Neuronal stem cell (in vitro differentiated cells): ENCODE data around the gene OR13C9.
"Not testable (repeated sequence)": the region's sequence is repeated elsewhere in the genome, so short reads cannot be mapped to it uniquely, and the experiment has no call there.

Experiments
- DNase-seq: peaks from one replicate; pipeline ENCODE4 v3.0.0-alpha.2; 2013; ENCODE audit warnings: low spot score
- H2AFZ ChIP-seq: one replicate; pipeline ENCODE4 v1.6.1; 2013; ENCODE audit warnings: mild to moderate bottlenecking, low read length, inconsistent platforms
- H2AK5ac ChIP-seq: 2 replicates; pipeline ENCODE4 v1.6.1; 2013; ENCODE audit warnings: low read depth, mild to moderate bottlenecking, inconsistent platforms, low read length, moderate library complexity, mixed read lengths
- H2BK120ac ChIP-seq: 2 replicates; pipeline ENCODE4 v1.6.1; 2013; ENCODE audit warnings: low read depth, mild to moderate bottlenecking, inconsistent platforms, low read length, moderate library complexity, mixed read lengths
- H2BK12ac ChIP-seq: one replicate; pipeline ENCODE4 v1.6.1; 2013; ENCODE audit warnings: low read length, inconsistent platforms
- H2BK15ac ChIP-seq: 2 replicates; pipeline ENCODE4 v1.6.1; 2013; ENCODE audit warnings: mild to moderate bottlenecking, low read length, inconsistent platforms, mixed read lengths
- H2BK5ac ChIP-seq: one replicate; pipeline ENCODE4 v1.6.1; 2013; ENCODE audit warnings: inconsistent platforms, mild to moderate bottlenecking, low read length, moderate library complexity
- H3K14ac ChIP-seq: one replicate; pipeline ENCODE4 v1.6.1; 2013; ENCODE audit warnings: low read length, inconsistent platforms
- H3K18ac ChIP-seq: 2 replicates; pipeline ENCODE4 v1.6.1; 2013; ENCODE audit warnings: low read length, inconsistent platforms
- H3K23ac ChIP-seq: 2 replicates; pipeline ENCODE4 v1.6.1; 2013; ENCODE audit warnings: low read depth, mild to moderate bottlenecking, mixed read lengths, low read length, inconsistent platforms; ENCODE audit not compliant: poor library complexity
- H3K27ac ChIP-seq: replicated peaks from 3 replicates; pipeline ENCODE4 v1.5.1; 2013; ENCODE audit warnings: low read length, inconsistent platforms
- H3K27me3 ChIP-seq, 3 experiments: 2 replicates each; pipeline ENCODE4 v1.6.1; 2013; ENCODE audit warnings: low read length in 3 of 3, mild to moderate bottlenecking in 2 of 3, inconsistent platforms in 1 of 3, low read depth in 1 of 3, mixed read lengths in 1 of 3, moderate library complexity in 1 of 3; ENCODE audit not compliant: control insufficient read depth in 3 of 3, insufficient read depth in 3 of 3
- H3K36me3 ChIP-seq, 2 donors: replicated peaks in 1 of 2; 2 replicates each; pipeline ENCODE4 v1.6.1; 2013; ENCODE audit warnings: low read length in 2 of 2; ENCODE audit not compliant: control insufficient read depth in 2 of 2, insufficient read depth in 2 of 2
- H3K4ac ChIP-seq: 2 replicates; pipeline ENCODE4 v1.6.1; 2013; ENCODE audit warnings: inconsistent platforms, mild to moderate bottlenecking, low read length, moderate library complexity
- H3K4me1 ChIP-seq, 2 donors: 1 replicate in 1 of 2; 2 replicates in 1 of 2; pipeline ENCODE4 v1.6.1; 2013; ENCODE audit warnings: low read length in 2 of 2, low read depth in 1 of 2; ENCODE audit not compliant: control insufficient read depth in 2 of 2, insufficient read depth in 1 of 2
- H3K4me2 ChIP-seq: one replicate; pipeline ENCODE4 v1.6.1; 2013; ENCODE audit warnings: mild to moderate bottlenecking, low read length, inconsistent platforms; ENCODE audit not compliant: insufficient read depth, poor library complexity, severe bottlenecking
- H3K4me3 ChIP-seq, 2 donors: 2 replicates each; pipeline ENCODE4 v1.5.1; 2013; ENCODE audit warnings: low read length in 2 of 2, mild to moderate bottlenecking in 2 of 2, inconsistent platforms in 1 of 2, moderate library complexity in 1 of 2
- H3K79me1 ChIP-seq: one replicate; pipeline ENCODE4 v1.6.1; 2013; ENCODE audit warnings: low read depth, mild to moderate bottlenecking, inconsistent platforms, low read length, moderate library complexity
- H3K9ac ChIP-seq: one replicate; pipeline ENCODE4 v1.6.1; 2013; ENCODE audit warnings: mild to moderate bottlenecking, low read depth, low read length, inconsistent platforms; ENCODE audit not compliant: poor library complexity
- H3K9me3 ChIP-seq, 2 donors: replicated peaks in 1 of 2; 2 replicates each; pipeline versions ENCODE3 to v1.6.1; 2013; ENCODE audit warnings: low read length in 2 of 2, mild to moderate bottlenecking in 2 of 2, inconsistent platforms in 1 of 2, low read depth in 1 of 2, mixed read lengths in 1 of 2, moderate library complexity in 1 of 2; ENCODE audit not compliant: control insufficient read depth in 2 of 2, insufficient read depth in 1 of 2
- H4K8ac ChIP-seq: one replicate; pipeline ENCODE4 v1.6.1; 2013; ENCODE audit warnings: low read depth, mild to moderate bottlenecking, inconsistent platforms, low read length, moderate library complexity
- H4K91ac ChIP-seq: one replicate; pipeline ENCODE4 v1.6.1; 2013; ENCODE audit warnings: low read length, low read depth, mild to moderate bottlenecking, inconsistent platforms; ENCODE audit not compliant: poor library complexity
- WGBS, 2 donors: extraction: QIAGEN DNeasy Blood & Tissue Kit; methylation state at CpG; one replicate each; pipeline ENCODE4 v1.1.7; 2013; ENCODE audit warnings: missing lambda C conversion rate in 2 of 2, mixed read lengths in 1 of 2; ENCODE audit not compliant: insufficient read length in 2 of 2, insufficient replicate concordance in 1 of 2; ENCODE audit errors: extremely low coverage in 2 of 2; 5-methylcytosine and 5-hydroxymethylcytosine counted together

Gene OR13C9

GRCh38 chr9:104598749-104599148 lies 19.3 kb downstream of the OR13C9 start:
- not testable (repeated sequence) for H3K18ac ChIP-seq, H4K8ac ChIP-seq, H3K79me1 ChIP-seq, H3K27me3 ChIP-seq, H4K91ac ChIP-seq, H2BK120ac ChIP-seq, H2AFZ ChIP-seq, H3K9me3 ChIP-seq, H3K9ac ChIP-seq, H3K4me2 ChIP-seq, H3K14ac ChIP-seq, H3K27ac ChIP-seq, H3K4me1 ChIP-seq, DNase-seq, H2BK12ac ChIP-seq, H2BK15ac ChIP-seq, H3K4me3 ChIP-seq, H2BK5ac ChIP-seq, H3K36me3 ChIP-seq, H3K23ac ChIP-seq, H3K4ac ChIP-seq, H2AK5ac ChIP-seq
- no CpG with 5 or more reads among the region's 3 CpGs for WGBS, 2 donors

- no CpG with 5 or more reads among the region's 1 CpG for WGBS, 2 donors
Measured at GRCh38 chr9:104589626-104590025, 28.4 kb downstream of the OR13C9 start.

GRCh38 chr9:104586496-104587180 lies 31.4 kb downstream of the OR13C9 start:
- Histone ChIP-seq H3K4me3 (no peak overlapping the region), H2AK5ac (no peak overlapping the region)

More at GRCh38 chr9:104589626-104590025, 28.4 kb downstream of the OR13C9 start:
- H4K91ac ChIP-seq: no peak overlapping the region
- no peak overlapping the region for H2AFZ ChIP-seq
- H2BK120ac ChIP-seq: no peak overlapping the region
- no peak overlapping the region for H3K4ac ChIP-seq
- H3K4me3 ChIP-seq: no peak overlapping the region
- H3K4me2 ChIP-seq: no peak overlapping the region
- H3K36me3 ChIP-seq: no peaks in the 10 kb centered on the region
- no peak overlapping the region for H3K9ac ChIP-seq
- H3K4me1 ChIP-seq: no peaks in the 10 kb centered on the region
- no peak overlapping the region for H3K27ac ChIP-seq
- no peaks in the 10 kb centered on the region for H3K9me3 ChIP-seq
- DNase-seq: no peak
- H3K14ac ChIP-seq: no peak overlapping the region
- no peak overlapping the region for H2BK5ac ChIP-seq
- H2BK15ac ChIP-seq: no peak overlapping the region
- no peak overlapping the region for H2AK5ac ChIP-seq
- H2BK12ac ChIP-seq: no peak overlapping the region
- H3K18ac ChIP-seq: no peak overlapping the region
- no peaks in the 10 kb centered on the region for H3K79me1 ChIP-seq
- H3K23ac ChIP-seq: no peak overlapping the region
- no peak overlapping the region for H4K8ac ChIP-seq
- H3K27me3 ChIP-seq: no peaks in the 10 kb centered on the region

GRCh38 chr9:104580562-104580961 lies 37.4 kb downstream of the OR13C9 start:
- Histone ChIP-seq H3K14ac (no peak overlapping the region), H3K9me3 (no peaks in the 10 kb centered on the region), H2AFZ (no peak overlapping the region), H3K23ac (no peak overlapping the region), H4K8ac (no peak overlapping the region), H2BK120ac (no peak overlapping the region), H2BK12ac (no peak overlapping the region), H2BK15ac (no peak overlapping the region), H3K27ac (no peak overlapping the region), H3K4me1 (no peaks in the 10 kb centered on the region), H4K91ac (no peak overlapping the region), H3K4me2 (no peak overlapping the region), H3K4me3 (no peak overlapping the region), H3K4ac (no peak overlapping the region), H3K9ac (no peak overlapping the region), H2BK5ac (no peak overlapping the region), H3K36me3 (no peaks in the 10 kb centered on the region), H3K27me3 (no peaks in the 10 kb centered on the region), H2AK5ac (no peak overlapping the region), H3K18ac (no peak overlapping the region), H3K79me1 (no peaks in the 10 kb centered on the region)
- no peak for DNase-seq
- WGBS, 2 donors: no CpG with 5 or more reads among the region's 1 CpG

More at GRCh38 chr9:104586496-104587180, 31.4 kb downstream of the OR13C9 start:
- no peak overlapping the region for H2BK15ac ChIP-seq
- no peaks in the 10 kb centered on the region for H3K36me3 ChIP-seq
- H3K79me1 ChIP-seq: no peaks in the 10 kb centered on the region
- no peak overlapping the region for H4K8ac ChIP-seq
- DNase-seq: no peak
- H2BK120ac ChIP-seq: no peak overlapping the region
- no peak overlapping the region for H3K9ac ChIP-seq
- no peak overlapping the region for H3K18ac ChIP-seq
- H4K91ac ChIP-seq: no peak overlapping the region
- H3K27ac ChIP-seq: no peak overlapping the region
- no peak overlapping the region for H3K14ac ChIP-seq
- H2AFZ ChIP-seq: no peak overlapping the region
- H3K9me3 ChIP-seq: no peaks in the 10 kb centered on the region
- H3K4ac ChIP-seq: no peak overlapping the region
- H3K23ac ChIP-seq: no peak overlapping the region
- H3K4me1 ChIP-seq: no peaks in the 10 kb centered on the region
- H2BK12ac ChIP-seq: no peak overlapping the region
- H3K4me2 ChIP-seq: no peak overlapping the region
- no CpG with 5 or more reads among the region's 1 CpG for WGBS, 2 donors
- H3K27me3 ChIP-seq: no peaks in the 10 kb centered on the region
- no peak overlapping the region for H2BK5ac ChIP-seq
